Inflammatory macrophage treated with lipopolysaccharide for 1 hour (primary cell): ENCODE data around the gene EPHA8.

Source experiments
- DNase-seq, 2 donors: peaks; one replicate each; pipeline ENCODE4 v3.0.0-alpha.2; 2020 to 2022

The EPHA8 gene

DNA sequence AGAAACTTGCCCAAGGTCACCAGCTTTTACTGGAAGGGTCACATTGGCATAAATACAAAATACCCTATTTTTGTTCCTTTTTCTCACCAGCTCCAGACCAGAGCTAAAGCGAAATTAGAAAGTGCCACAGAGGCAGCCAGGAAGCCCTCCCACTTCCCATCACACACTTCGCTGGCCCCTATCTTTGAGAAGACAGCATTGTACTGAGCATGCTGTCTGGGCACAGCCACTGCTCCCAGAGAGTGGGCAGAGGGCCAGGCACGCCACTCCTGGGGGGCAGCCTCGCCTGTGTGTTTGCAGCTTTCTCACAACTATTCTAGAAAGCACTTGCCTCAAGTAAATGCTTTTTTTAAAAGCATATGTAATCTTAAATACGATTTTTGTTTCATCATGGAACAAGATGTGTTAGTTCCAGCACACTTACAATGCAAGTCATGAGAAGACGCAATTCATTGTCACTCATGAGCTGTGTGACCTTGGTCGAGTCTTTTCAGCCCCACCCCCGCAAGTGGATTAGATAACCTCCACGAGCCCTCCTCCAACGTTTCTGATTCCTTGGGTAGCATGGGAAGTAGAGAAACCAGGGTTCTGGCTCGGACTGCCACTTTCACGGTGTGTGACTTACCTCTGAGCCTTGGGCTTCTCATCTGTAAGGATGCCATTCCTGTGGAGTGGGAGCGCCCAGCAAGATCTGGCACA, 25.7 kb upstream of the EPHA8 start:
- DNase-seq, result no peak

DNA sequence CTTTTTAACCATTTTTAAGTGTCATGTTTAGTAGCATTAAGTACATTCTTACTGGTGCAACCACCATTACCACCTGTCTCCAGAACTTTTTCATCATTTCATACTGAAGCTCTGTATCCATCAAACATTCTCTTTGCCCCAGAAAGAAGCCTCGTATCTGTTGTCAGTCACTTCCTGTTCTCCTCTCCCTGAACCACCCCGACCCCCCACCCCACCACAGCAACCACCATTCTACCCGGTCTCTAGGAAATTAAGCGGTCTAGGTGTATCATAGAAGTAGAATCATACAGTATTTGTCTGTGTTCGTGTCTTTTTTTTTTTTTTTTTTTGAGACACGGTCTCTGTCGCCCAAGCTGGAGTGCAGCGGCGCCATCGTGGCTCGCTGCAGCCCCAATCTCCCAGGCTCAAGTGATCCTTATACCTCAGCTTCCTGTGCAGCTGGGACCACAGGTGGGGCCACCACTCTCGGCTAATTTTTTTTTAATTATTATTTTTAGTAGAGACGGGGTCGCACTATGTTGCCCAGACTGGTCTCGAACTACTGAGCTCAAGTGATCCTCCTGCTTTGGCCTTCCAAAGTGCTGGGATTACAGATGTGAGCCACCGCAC, 23.7 kb upstream of the EPHA8 start:
- no peak for DNase-seq

DNA sequence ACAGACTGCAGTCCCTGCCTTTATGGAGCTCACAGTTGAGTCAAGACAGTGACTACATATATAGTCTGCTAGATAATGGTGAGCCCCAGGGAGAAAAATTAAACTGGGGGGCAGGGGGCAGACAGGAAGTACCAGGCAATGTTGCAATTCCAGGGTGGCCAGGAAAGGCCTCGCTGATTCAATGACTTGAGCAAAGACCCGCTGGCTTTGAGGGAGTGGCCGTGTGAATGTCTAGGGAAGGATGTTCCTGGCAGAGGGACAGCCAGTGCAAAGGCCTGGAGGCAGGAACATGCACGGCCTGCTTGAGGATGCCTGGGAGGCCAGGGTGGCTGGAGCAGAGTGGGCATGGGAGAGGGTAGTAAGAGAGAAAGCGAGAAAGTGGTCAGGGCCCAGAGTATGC, 23.0 kb upstream of the EPHA8 start:
- no peak for DNase-seq

DNA sequence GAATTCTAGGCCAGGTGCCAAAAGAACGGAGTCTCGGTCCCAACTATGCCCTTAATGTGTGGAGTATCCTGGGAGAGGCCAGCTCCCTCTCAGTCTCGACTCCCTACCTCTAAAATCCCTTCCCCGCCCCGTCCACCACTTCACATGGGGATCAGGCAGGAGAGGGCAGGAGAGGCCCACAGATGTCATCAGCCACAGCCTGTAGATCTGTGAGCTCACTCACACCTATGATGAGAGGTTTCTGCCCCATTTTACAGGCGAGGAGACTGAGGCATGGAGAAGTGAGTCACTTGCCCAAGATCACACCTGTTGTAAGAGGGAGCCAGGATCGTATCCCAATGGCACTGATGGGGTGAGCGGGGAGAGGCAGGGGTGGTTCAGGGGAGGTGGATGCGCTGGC, 20.4 kb upstream of the EPHA8 start:
- no peak for DNase-seq

DNA sequence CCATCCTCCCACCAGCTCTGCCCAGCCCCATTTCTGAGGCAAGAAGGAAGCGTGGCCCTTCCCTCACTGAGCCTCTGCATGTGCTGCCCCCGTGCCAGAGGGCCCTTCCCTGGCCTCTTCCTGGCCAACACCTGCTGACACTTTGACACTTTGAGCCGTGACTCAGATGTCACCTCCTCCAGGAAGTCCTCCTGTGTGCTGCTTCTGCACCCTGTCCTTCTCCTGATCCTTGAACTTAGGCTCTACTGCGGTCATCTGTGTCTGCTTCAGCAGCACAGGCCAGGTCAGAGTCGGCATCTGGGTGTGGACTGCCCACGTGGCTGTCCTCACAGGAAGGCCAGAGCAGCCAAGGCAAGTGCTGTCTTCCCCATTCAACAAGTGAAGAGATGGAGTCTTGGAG, 19.6 kb upstream of the EPHA8 start:
- no peak for DNase-seq

DNA sequence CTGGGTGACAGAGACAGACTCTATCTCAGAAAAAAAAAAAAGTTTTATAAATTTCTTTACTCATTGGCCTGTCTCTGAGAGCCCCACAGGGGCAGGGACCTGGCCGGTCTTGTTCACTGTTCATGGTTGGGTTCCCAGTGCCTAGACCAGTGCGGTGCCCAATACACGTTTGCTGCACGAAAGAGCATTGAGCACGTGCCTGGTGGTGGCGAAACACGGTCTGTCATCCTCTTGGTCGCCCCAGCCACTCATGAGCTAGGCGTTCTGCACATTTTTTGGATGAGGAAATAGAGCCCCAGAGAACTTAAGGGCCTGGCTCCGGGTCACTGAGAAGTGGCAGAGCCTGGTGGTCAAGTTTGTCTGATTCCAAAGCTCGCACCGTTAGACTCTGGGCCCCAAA, 18.7 kb upstream of the EPHA8 start:
- DNase-seq, result no peak

DNA sequence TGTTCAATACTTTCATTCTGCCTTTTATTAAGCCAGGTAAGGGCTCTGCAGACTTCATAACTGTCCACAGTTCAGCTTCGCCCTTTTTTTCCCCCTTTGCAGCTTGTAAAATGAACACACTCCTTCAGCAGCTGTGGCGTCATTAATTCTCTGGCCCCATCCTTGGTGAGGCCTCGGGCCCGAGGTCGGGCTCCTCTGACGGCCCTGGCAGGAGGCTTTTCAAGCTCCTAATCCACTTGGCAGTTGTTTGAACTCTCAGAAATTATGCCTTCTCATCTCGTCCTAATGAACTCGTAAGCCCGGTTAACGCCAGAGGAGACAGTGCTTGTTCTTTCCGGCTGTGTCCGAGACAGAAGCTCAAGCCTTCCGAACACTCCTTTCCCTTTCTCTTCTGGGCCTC, 18.1 kb upstream of the EPHA8 start:
- no peak for DNase-seq

DNA sequence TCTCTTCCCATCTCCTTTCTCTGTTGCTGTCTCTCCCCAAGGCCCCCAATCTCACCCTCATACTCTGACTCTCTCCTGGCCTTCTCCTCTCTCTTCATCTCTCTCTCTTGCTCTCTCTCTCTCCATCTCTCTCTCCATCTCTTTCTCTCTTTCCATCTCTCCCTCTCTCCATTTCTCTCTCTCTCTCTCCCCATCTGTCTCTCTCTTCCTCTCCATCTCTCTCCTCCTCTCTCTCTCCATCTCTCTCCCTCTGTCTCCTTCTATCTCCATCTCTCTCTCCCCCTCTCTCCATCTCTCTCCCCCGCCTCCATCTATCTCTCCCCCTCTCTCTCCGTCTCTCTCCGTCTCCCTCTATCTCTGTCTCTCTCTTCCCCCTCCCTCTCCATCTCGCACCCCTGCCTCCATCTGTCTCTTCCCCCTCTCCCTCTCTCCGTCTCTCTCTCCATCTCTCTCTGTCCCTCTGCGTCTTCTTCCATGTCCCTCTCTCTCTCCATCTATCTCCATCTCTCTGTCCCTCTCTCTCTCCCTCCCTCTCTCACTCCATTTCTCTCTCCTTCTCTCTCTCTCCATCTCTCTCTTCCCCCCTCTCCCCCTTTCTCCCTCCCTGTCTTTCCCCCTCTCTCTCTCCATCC, 16.0 kb upstream of the EPHA8 start:
- DNase-seq, result no peak

DNA sequence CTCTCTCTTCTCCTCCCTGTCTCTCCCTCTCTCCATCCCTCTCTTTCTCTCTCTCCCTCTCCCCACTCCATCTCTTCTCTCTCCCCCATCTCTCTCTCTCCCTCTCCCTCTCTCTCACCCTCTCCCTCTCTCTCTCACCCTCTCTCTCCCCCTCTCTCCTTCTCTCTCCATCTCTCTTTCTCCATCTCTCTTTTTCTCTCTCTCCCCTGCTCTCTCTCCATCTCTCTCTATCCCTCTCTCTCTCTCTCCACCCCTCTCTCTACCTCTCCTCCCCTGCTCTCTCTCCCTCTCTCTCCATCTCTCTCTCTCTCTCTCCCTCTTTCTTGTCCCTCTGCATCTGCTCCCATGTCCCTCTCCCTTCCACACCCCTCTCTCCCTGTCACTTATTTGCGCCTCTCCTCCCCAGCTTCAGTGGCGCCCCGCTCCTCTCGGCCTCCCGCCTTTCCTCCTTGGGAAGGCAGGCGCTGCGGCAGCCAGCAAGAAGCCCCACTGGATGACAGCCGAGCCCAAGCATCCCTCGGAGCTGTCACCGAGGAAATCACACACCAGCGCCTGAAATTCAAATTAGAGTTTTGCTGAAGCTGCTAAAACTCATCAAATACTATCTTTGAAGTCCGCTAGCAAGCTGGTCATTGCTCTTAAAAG, 15.3 kb upstream of the EPHA8 start:
- no peak for DNase-seq

DNA sequence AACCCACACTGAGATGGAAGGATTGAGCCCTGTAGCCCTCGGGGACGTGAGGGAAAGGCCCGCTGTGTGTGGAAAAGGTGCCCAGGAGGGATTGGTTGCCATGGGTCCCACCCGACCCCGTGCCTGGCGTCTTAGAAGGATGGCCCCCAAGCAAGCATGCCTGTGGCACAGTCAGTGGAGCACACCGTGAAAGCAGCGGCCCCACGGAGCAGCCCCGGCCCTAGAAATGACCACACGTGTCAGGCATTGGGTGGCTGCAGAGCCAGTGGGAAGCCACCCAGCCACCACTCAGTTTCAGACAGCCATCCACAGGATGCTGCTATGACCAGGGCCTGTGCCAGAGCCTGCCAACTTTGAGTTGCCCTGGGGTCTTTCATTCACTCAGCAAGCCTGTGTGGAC, 13.3 kb upstream of the EPHA8 start:
- DNase-seq, result no peak

DNA sequence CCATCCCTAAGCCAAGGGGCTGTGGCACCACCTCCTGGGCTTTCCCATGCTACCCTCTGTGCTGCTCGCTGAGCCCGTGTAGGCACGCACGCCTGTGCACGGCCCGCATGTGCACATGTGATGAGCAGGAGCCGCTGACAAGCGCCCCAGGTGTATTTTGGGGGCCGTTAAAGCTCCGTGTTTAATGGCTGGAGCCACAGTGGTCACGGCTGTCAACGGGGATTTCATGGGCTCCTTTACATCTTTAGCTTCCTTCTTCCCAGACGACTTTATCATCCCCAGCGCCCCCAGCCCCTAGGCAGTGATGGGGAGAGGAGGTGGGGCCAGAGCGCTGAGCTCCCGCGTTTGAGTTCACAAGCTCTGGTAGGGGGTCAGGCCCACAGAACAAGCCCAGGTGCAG, 11.7 kb upstream of the EPHA8 start:
- DNase-seq, result no peak

DNA sequence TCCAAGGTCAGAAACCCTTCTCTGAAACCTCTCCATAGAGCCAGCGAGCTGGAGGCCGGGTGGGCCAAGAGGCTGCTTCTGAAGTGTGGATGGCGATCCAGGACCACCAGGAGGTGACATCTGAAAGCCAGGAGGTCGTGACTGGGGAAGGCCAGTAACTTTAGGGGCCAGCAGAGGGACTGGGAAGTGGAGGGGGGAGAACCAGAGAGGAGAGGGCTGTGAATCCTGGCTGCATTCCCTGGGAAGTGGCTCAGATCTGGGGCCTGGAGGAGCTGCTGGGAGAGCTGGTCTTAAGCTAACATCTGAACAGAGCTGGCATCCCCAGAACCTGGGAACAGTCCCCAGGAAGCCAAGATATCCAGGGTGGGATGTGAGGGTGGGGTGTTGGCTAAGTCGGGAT, 11.3 kb upstream of the EPHA8 start:
- no peak for DNase-seq

DNA sequence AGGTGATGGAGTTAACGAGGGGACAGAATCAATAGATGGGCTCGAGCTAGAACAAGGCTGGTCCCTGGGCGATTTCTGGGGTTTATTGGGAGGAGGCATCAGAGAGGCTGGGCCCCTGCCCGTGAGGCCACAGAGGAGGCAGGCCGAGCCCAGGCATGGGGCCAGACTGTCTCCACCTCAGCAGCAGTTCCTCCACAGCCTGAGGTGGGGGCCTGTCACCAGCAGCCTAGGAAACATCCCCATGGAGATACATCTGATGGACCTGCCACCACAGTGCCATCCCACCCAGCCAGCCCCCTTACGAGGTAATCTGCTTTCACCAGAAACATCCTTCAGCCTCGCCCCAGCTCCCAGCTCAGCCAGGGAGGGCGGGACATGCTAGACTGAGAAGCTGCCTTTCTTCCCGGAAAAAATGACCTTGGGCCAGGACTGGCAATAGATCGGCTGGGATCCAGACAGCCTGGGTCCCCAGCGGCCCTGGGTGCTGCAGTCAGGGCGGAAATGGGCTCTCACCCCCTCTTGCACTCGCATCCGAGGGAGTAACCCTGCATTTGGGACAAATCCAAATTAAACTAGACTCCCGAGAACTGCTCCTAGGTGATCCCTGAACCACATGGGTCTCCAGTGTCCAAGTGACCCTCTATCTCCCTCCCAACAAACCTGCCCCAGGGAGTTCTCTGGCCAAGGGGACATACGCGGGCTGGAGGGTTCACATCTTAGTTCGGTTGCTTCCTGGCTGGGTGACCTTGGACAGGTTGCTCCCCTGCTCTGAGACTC, 10.0 kb upstream of the EPHA8 start:
- DNase-seq, result no peak

DNA sequence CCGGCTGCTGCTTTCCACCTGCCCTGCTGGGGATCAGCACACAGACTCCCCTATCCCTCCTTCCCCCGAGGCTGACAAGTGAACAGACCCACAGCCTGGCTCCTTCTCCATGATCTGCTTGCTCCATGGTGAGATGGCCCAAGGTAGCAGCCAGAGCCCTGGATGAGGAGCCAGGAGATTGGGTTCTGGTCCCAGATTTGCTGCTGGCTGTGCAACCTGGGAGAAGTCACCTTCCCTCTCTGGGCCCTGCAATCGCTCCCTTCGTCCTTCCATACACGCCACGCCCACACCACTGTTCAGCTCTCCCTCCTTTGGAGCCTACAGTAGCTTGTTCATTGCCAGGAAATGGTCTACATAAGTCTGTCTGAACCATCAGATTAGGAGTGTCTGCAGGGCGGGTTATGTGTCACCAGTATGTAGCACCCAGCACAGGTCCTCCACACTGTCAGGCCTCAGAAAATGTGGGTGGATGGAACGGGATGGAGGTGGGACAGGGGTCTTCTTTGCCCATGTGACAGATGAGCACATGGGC, 9.2 kb upstream of the EPHA8 start:
- DNase-seq, result no peak

DNA sequence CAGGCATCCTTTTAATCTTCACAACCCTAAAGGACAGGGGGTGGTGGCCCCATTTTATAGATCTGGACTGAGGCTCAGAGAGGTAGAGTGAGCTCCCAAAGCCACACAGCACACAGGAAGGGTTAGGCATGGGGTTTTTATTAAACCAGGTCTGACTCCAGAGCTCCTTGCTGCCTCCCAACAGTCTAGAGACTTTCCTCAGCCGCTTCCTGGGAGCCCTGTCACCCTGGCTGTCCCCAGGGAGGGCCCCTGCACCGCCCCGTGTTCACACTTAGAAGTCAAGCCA, 8.0 kb upstream of the EPHA8 start:
- no peak for DNase-seq

DNA sequence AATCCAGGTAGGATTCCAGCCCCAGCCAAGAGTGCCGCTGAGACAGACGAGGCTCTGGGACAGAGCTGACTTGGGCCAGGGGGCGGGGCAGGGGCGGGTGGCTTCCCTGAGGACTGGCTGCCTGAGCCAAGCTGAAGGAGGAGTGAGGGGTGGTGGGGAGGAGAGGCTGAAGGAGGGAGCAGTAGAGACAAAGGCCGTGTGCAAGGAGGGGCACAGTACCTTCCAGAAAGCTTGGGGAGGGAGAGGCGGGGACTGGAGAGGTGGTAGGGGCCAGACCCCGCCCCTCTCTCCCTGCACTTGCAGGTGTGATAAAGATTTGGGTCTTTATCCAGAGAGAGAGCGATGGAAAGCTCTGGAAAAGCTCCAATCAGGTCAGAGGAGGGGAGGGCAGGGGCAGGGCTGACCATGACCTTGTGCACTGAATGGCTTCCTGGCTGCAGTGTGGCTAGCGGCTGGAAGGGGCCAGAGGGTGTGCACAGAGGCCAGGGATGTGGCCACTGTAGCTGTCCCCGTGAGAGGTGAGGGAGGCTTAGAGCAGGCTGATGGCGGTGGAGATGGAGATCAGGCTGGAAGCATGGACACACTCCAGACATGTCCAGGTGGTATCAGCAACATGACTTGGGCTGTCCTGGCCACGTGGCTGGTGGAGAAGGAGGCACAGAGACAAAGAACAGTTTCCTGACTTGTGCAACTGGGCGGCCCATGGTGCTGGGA, 6.7 kb upstream of the EPHA8 start:
- no peak for DNase-seq

DNA sequence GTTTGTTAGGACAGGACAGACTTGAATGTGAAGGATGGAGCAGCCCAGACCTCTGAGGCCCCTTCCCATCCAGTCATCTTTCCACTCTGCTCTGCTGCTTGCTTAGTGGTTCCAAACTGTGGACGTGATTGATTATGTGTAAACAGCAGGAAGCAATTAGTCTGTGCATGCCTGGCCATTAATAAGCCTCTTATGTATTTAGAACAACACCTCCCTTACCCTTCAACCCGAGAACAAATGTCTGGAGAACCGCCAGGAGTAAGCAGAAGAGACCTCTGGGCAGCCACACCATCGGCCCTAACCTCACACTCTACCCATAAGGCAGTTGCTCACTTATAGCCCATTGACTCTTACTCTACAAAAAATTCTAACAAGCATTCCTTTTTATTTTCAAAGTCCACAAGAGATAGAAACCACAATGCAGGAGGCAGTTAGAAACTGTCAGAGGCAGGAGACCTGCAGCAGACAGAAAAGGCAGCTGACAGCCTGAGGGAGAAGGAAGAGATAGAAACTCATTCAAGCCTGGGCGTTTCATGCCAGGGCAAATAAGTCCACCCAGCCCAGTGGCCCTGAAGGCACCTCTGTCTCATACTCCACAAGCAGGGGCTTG, 5.8 kb upstream of the EPHA8 start:
- no peak for DNase-seq

DNA sequence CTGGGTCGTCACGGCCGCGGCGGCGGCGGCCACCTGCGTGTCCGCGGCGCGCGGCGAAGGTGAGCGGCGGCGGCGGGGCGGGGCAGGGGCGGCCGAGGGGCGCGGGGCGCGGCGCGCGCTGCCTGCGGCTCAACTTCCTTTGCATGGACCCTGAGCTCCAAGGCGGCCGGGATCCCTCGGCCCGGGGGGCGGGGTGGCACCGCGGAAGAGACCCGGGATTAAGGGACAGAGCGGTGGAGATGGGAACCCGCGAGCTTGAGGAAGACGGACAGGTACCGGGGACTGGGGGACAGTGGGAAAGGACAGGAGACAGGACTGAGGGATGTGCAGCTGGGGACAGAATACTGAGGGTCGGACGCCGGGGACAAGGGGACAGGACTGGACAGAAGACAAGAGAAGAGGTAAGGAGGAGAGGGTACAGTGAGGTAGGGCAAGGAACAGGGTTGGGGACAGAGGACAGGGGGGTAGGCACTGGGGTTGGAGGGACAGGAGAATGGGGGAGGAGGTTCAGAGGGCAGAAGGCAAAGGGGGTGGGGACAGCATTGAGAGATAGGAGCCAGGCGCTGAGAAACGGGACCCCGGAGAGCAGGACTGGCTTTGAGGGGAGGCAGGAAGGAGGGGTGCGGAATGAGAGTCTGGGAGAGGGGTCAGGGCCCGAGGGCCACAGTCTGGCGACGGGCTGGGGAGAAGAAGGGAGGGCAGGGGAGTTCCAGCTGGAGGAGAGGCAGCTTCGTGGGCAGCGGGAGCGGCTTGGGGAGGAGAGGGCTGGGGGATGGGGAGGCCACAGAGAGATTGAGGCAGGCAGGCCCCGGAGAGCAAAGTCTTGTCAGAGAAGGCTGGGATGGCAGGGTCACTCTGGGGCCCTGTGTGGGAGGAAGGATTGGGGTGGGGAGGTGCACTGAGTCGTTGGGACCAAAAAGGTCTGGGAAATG, 648 bp downstream of the EPHA8 start:
- no peak for DNase-seq

DNA sequence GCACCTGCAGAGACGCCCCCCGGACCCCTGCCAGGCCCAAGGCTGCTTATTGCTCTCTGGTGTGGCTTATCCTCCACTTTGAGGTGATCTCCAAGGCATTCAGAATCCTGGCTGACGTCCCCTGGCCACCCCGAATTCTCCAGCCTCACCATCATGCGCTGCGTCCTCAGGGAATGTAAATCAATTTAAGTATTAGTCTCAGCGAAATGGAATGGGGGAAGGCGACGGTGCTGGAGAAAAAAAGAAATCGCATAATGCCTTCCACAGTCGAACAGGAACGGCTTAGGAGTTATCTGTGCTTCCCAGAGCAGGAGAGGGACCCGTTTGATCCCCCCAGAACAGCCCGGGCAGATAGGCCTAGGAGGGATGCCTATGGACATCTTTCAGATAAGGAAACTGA, 2.9 kb downstream of the EPHA8 start:
- no peak for DNase-seq

DNA sequence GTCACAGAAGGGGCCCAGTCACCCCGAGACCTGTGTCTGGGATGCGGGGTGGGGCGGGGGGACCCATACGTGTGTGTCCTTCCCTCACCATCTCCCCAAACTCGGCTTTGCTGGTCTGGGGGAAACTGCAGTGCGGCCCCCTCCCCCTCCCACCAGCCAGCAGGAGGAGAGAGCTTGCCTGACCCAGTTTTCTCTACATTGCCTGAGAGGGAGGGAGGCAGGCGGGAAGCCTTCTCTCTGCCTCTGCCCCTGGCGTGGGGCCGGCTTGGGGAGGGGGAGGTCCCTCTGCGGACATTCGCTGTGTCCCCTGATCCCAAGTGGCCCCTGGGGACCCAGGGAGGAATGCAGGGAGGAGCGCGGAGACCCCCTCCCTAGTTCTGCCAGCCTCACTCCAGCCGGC, 3.9 kb downstream of the EPHA8 start:
- DNase-seq, result no peak

DNA sequence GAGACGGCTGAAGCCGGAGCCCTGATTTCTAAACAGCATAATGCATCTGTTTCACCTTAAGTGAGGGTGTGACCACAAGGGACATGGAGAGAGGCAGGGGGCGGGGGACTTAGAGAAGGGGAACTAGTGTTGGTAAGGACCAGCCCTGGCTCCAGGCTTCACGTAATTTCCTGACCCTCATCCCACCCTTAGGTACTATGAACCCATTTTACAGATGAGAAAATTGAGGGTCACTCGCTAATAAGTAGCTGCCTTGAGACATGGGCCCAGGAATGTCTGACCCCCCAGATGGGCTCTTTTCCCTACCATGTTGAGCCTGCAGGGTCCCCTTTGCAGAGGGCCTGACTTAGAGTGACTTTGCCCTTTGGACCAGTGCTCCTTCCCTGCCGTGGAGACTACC, 4.7 kb downstream of the EPHA8 start:
- no peak for DNase-seq
